HG03060 (cell line): ENCODE data around the gene PLA2G4F.
"Not testable (repeated sequence)": the region's sequence is repeated elsewhere in the genome, so short reads cannot be mapped to it uniquely, and the experiment has no call there.

Source experiments
- ATAC-seq: cut with Tn5 transposase; IDR thresholded peaks from one replicate; pipeline ENCODE4 v1.9.1; 2021; ENCODE audit warnings: low read depth, moderate number of reproducible peaks; ENCODE audit not compliant: unreplicated experiment

The PLA2G4F gene

GRCh38 chr15:42104095-42104891, 52.1 kb downstream of the PLA2G4F start:
- ATAC-seq = no peak

GRCh38 chr15:42102646-42103235, 53.7 kb downstream of the PLA2G4F start:
- ATAC-seq = no peak

GRCh38 chr15:42101861-42102260, 54.6 kb downstream of the PLA2G4F start:
- ATAC-seq = no peak

GRCh38 chr15:42100021-42100800, 56.2 kb downstream of the PLA2G4F start:
- ATAC-seq = no peak

- ATAC-seq = no peak
These were observed 59.4 kb downstream of the PLA2G4F start for GRCh38 chr15:42097018-42097417.

GRCh38 chr15:42094512-42094963, 61.9 kb downstream of the PLA2G4F start, which contains the start of gene PLA2G4D:
TSS of gene PLA2G4D (minus strand) at chr15:42094562. CDS start at chr15:42094459, 103 bp downstream.
- no peak for ATAC-seq

GRCh38 chr15:42093966-42094365, 62.5 kb downstream of the PLA2G4F start:
- ATAC-seq = no peak

GRCh38 chr15:42092398-42093318, 63.8 kb downstream of the PLA2G4F start:
- no peak for ATAC-seq

- ATAC-seq = not testable (repeated sequence)
These were observed 64.6 kb downstream of the PLA2G4F start for GRCh38 chr15:42091753-42092397.

GRCh38 chr15:42090781-42091180, 65.7 kb downstream of the PLA2G4F start:
- no peak for ATAC-seq

GRCh38 chr15:42090370-42090769, 66.1 kb downstream of the PLA2G4F start:
- no peak for ATAC-seq

GRCh38 chr15:42089942-42090341, 66.5 kb downstream of the PLA2G4F start:
- ATAC-seq = no peak
